ENCODE results near the gene IGFBPL1. TPM values are rescaled to one million over a fixed set of nuclear protein-coding genes. Genes with fewer than 3 reads are reported as not detected.
A peak's percentile ranks its signal among the peaks of the same experiment; 100 is the strongest.

Gene IGFBPL1
- total and polyA plus RNA-seq, 2 of the 13 experiments (the other 11 are each of a cell fraction or from before 2014, with no cell fraction given): 0.24 TPM; not detected in 1

DNA sequence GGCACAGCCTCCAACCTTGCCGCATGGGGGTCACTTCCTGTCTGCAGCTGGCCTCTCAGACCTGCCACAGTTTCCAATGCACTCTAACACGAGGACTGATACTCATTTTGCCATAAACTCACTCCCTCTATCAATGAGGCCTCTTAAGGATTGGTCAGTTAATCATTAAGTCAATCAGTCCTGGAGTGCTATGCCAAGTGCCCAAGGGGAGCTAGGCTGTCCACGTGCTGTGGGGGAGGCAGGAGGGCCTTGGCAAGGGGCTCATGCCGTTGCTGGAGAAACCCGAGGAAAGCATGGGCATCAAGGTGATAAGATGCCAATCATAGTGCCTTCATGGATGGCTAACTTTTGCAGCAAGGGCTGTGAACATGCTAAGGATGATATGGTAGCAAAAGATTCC, 33.4 kb downstream of the IGFBPL1 start:
- no TSS peak for BruUV-seq (replicated peaks)
- no peak overlapping the region for H2AFZ ChIP-seq (ENCODE audit: low read length)
- no peak overlapping the region for H3K27ac ChIP-seq (ENCODE audit: extremely low read length, insufficient read depth, low read length)
- peaks cover 32% of the 10 kb centered on the region for H3K79me2 ChIP-seq (ENCODE audit: insufficient read depth, low read length)
- POLR2A ChIA-PET: interaction anchor here (1.6 kb wide), 1 partner anchor 13 kb away, joined by 5 read pairs; no protein-coding TSS in a partner anchor
- peaks cover 5 to 15% of the 10 kb centered on the region in 2 experiments; a peak in 4 of 5 replicates for H3K36me3 ChIP-seq (replicated peaks in 1 of 2; ENCODE audit: control insufficient read depth in 1 of 2, insufficient read depth in 2 of 2, low read length in 2 of 2)
- no peaks in the 10 kb centered on the region for H3K9me3 ChIP-seq (ENCODE audit: low read length)
- no peaks in the 10 kb centered on the region; a peak in 1 of 5 replicates for H3K27me3 ChIP-seq (ENCODE audit: control insufficient read depth in 1 of 2, insufficient read depth in 2 of 2, low read length in 2 of 2)
- intact Hi-C loops (cut with micrococcal nuclease; ENCODE audit: unreplicated experiment): no loop called here
- FAIRE-seq (no peak), ATAC-seq (no peak), DNase-seq (ENCODE audit: low spot score) (no peak)
- in situ Hi-C loops (cut with HindIII; ENCODE audit: extremely low pct_ligation_motif_present, low pct_unique_long_range_greater_than_20kb): no loop called here
- H3K4me3 ChIP-seq (replicated peaks in 1 of 3; ENCODE audit: insufficient read depth in 1 of 3, low read depth in 2 of 3, low read length in 3 of 3): no peak overlapping the region
- H3K9ac ChIP-seq (ENCODE audit: insufficient read depth, low read depth, low read length): no peak overlapping the region
- peak overlapping the region; percentile 14; the same call in 1 of the 2 replicates for H3K4me2 ChIP-seq (ENCODE audit: low read depth, low read length)
- 43% methylated on average over 5 of the region's 5 CpGs for WGBS (ENCODE audit: low lambda C conversion rate)
- TF ChIP-seq ZNF296 (CRISPR knock-in tag; conservative IDR thresholded peaks at IDR 0.05) (no peak), CEBPG (CRISPR knock-in tag; IDR thresholded peaks at IDR 0.05) (no peak), ZNF737 (CRISPR knock-in tag; IDR thresholded peaks at IDR 0.05; ENCODE audit: borderline replicate concordance) (0 out of 2 replicates have a peak, but pooled peaks have one; percentile 24), MYC (CRISPR knock-in tag; IDR thresholded peaks at IDR 0.05; ENCODE audit: borderline replicate concordance) (peak; percentile 43; the same call in 1 of the 2 replicates), GATAD2A (CRISPR knock-in tag; IDR thresholded peaks at IDR 0.05) (peak; percentile 24; the same call in 1 of the 2 replicates)
- TF ChIP-seq, protein P1, sequence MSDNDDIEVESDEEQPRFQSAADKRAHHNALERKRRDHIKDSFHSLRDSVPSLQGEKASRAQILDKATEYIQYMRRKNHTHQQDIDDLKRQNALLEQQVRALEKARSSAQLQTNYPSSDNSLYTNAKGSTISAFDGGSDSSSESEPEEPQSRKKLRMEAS (IDR thresholded peaks at IDR 0.05): peak; percentile 74
- TF ChIP-seq, protein P2, sequence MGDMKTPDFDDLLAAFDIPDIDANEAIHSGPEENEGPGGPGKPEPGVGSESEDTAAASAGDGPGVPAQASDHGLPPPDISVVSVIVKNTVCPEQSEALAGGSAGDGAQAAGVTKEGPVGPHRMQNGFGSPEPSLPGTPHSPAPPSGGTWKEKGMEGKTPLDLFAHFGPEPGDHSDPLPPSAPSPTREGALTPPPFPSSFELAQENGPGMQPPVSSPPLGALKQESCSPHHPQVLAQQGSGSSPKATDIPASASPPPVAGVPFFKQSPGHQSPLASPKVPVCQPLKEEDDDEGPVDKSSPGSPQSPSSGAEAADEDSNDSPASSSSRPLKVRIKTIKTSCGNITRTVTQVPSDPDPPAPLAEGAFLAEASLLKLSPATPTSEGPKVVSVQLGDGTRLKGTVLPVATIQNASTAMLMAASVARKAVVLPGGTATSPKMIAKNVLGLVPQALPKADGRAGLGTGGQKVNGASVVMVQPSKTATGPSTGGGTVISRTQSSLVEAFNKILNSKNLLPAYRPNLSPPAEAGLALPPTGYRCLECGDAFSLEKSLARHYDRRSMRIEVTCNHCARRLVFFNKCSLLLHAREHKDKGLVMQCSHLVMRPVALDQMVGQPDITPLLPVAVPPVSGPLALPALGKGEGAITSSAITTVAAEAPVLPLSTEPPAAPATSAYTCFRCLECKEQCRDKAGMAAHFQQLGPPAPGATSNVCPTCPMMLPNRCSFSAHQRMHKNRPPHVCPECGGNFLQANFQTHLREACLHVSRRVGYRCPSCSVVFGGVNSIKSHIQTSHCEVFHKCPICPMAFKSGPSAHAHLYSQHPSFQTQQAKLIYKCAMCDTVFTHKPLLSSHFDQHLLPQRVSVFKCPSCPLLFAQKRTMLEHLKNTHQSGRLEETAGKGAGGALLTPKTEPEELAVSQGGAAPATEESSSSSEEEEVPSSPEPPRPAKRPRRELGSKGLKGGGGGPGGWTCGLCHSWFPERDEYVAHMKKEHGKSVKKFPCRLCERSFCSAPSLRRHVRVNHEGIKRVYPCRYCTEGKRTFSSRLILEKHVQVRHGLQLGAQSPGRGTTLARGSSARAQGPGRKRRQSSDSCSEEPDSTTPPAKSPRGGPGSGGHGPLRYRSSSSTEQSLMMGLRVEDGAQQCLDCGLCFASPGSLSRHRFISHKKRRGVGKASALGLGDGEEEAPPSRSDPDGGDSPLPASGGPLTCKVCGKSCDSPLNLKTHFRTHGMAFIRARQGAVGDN (CRISPR knock-in tag; IDR thresholded peaks at IDR 0.05): peak; percentile 60
- TF ChIP-seq, protein P3, sequence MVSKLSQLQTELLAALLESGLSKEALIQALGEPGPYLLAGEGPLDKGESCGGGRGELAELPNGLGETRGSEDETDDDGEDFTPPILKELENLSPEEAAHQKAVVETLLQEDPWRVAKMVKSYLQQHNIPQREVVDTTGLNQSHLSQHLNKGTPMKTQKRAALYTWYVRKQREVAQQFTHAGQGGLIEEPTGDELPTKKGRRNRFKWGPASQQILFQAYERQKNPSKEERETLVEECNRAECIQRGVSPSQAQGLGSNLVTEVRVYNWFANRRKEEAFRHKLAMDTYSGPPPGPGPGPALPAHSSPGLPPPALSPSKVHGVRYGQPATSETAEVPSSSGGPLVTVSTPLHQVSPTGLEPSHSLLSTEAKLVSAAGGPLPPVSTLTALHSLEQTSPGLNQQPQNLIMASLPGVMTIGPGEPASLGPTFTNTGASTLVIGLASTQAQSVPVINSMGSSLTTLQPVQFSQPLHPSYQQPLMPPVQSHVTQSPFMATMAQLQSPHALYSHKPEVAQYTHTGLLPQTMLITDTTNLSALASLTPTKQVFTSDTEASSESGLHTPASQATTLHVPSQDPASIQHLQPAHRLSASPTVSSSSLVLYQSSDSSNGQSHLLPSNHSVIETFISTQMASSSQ (IDR thresholded peaks at IDR 0.05; ENCODE audit: low read depth): peak; percentile 61; the same call in 1 of the 2 replicates
- TF ChIP-seq, protein P3 (CRISPR knock-in tag; IDR thresholded peaks at IDR 0.05; ENCODE audit: borderline replicate concordance): 0 out of 2 replicates have a peak, but pooled peaks have one; percentile 29
- H4K20me1 ChIP-seq (ENCODE audit: insufficient read depth, low read length): no peaks in the 10 kb centered on the region
- CTCF ChIA-PET (ENCODE audit: low intra/inter-chr PET ratio, low total read pairs): no interaction called here
- H3K4me1 ChIP-seq (ENCODE audit: insufficient read depth, low read length): peaks cover 86% of the 10 kb centered on the region

Data from HepG2 (cell line).